HG02840 (cell line): ENCODE results near the gene IFNA10.
"Not testable (repeated sequence)": the region's sequence is repeated elsewhere in the genome, so short reads cannot be mapped to it uniquely, and the experiment has no call there.

Experiments used
- ATAC-seq: cut with Tn5 transposase; IDR thresholded peaks from one replicate; pipeline ENCODE4 v1.9.1; 2021; ENCODE audit warnings: mild to moderate bottlenecking, moderate library complexity, moderate number of reproducible peaks; ENCODE audit not compliant: unreplicated experiment, low FRiP score

IFNA10 gene

DNA sequence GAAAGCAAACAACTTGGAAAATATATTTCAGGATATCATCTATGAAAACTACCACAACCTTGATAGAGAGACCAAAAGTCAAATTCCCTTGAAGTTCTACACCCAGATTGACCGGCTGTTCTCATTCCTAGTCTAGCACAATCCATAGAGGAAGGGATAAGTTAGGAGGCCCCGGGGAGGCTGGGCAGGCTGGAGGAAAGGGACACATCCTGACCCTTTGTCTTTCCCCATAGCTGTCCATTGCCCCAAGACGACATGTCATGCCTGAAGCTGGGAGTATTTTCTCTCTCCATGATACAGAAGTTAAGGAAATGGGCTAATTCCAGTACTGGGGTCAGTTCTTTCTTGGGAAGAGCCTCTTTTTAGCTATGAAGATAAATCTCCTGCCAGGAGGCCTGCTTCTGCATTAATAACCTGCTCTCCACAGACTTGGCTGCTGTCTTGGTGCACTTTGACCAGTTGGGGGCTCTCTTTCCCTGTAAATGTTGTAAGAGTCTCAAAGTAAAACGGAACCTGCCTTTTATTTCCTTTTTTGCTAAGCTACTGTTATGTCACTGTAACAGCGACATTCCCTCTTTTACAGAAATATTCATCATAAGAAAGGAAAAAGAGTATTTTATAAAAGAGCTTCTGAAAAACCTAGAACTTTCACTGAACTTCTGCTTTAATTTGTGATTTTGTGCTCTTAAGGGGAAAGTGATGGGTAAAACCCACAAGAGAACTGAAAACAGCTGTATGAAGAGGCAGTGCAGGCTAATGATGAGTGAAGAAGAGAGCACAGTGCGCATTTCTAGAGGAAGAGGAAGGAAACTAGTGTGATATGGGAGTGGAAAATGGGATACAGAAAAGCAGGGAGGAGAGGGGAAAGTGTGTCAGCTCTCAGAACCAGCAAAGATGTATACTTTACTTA, 11.8 kb downstream of the IFNA10 start:
- ATAC-seq, result peak; percentile 81

DNA sequence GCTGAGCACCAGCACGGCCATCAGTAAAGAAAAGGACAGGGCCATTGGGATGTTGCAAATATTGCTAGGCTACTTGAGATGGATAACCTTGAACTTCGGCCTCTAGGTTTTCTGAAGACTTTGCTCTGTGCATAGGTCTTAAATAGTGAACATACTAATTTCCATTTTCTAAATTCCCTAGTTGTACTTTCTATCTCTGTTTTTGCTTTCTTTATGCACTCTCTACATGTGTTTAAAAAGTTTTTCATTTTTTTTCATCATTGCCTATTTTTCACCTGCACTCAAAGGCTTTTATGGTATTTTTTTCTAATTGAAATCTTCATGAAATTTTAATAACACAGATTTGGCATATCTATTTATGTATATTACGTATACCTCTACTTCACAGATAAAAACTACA, 19.5 kb downstream of the IFNA10 start, which contains the start of gene IFNA4:
Gene IFNA4 (minus strand): TSS at position 101 of the 400 bp plus-strand sequence. CDS start 56 bp downstream, at position 45.
- not testable (repeated sequence) for ATAC-seq

DNA sequence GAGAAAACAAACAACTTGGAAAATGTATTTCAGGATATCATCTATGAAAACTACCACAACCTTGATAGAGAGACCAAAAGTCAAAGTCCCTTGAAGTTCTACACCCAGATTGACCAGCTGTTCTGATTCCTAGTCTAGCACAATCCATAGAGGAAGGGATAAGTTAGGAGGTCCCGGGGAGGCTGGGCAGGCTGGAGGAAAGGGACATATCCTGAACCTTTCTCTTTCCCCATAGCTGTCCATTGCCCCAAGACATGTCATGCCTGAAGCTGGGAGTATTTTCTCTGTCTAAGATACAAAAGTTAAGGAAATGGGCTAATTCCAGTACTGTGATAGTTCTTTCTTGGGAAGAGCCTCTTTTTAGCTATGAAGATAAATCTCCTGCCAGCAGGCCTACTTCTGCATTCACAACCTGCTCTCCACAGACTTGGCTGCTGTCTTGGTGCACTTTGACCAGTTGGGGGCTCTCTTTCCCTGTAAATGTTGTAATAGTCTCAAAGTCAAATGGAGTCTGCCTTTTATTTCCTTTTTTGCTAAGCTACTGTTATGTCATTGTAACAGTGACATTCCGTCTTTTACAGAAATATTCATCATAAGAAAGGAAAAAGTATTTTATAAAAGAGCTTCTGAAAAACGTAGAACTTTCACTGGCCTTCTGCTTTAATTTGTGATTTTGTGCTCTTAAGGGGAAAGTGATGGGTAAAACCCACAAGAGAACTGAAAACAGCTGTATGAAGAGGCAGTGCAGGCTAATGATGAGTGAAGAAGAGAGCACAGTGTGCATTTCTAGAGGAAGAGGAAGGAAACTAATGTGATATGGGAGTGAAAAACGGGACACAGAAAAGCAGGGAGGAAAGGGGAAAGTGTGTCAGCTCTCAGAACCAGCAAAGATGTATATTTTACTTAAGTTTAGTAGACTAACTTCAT, 23.9 kb downstream of the IFNA10 start:
- peak; percentile 87 for ATAC-seq

GRCh38 chr9:21174671-21175070, 32.3 kb downstream of the IFNA10 start:
- no peak for ATAC-seq

GRCh38 chr9:21172156-21172555, 34.8 kb downstream of the IFNA10 start:
- no peak for ATAC-seq

DNA sequence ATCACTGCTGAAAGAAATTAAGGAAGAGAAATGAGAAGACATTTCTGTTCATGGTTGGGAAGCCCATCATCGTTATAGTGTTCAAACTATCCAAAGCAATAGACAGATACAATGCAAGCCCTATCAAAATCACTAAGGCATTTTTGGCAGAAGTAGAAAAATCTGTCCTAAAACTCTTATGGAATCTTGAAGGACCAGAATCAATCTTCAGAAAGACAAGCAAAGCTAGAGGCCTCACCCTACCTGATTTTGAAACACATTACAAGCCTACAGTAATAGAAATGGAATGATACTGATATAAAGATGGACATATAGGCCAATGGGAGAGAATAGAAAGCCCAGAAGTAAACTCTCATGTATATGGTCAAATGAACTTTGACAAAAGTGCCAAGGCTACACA, 35.6 kb downstream of the IFNA10 start:
- ATAC-seq, result no peak

DNA sequence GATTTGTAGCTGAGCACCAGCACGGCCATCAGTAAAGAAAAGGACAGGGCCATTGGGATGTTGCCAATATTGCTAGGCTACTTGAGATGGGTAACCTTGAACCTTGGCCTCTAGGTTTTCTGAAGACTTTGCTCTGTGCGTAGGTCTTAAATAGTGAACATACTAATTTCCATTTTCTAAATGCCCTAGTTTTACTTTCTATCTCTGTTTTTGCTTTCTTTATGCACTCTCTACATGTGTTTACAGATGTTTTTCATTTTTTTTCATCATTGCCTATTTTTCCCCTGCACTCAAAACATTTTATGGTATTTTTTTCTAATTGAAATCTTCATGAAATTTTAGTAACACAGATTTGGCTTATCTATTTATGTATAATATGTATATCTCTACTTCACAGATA, 40.4 kb downstream of the IFNA10 start, which contains the start of gene IFNA21:
Gene IFNA21 (minus strand): TSS at position 101 of the 400 bp plus-strand sequence. CDS start 48 bp downstream, at position 53.
- ATAC-seq, result not testable (repeated sequence)

GRCh38 chr9:21165516-21165915, 41.4 kb downstream of the IFNA10 start:
- ATAC-seq, result no peak

- ATAC-seq, result peak; percentile 91
Measured at GRCh38 chr9:21160178-21160577, 46.8 kb downstream of the IFNA10 start.
